ENCODE measurements around the gene FBXL14. TPM values are rescaled to one million over a fixed set of nuclear protein-coding genes. Genes with fewer than 3 reads are reported as not detected.
"Not testable (repeated sequence)": the region's sequence is repeated elsewhere in the genome, so short reads cannot be mapped to it uniquely, and the experiment has no call there.

The FBXL14 gene
- total RNA-seq, 1 donor from 2014 or later = 6.9 TPM

DNA sequence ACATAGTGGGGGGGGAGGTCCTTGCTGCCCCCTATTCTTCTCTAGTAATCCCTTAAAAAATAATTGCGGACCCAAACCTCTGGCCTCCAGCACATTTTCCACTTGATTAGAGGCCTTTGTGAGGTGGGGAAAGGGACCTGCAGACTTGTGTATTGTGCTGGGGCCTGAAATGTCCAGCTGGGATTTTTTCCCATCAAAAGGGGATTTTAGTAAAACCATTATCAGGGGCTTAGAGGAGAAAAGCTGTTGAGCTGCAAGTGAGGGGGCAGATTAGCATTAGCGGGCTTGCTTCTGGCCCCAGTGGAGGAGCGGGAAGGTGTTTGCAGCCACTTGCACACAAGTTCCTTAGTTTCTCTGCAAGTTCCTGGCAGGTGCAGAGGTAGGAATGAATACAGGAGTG lies 13.9 kb downstream of the FBXL14 start:
- no peak for DNase-seq (ENCODE audit: low spot score)
- intact Hi-C loops (cut with DNase I) = loop anchor here (10.0 kb wide), 1 partner anchor 1006 kb away; no protein-coding TSS in a partner anchor

DNA sequence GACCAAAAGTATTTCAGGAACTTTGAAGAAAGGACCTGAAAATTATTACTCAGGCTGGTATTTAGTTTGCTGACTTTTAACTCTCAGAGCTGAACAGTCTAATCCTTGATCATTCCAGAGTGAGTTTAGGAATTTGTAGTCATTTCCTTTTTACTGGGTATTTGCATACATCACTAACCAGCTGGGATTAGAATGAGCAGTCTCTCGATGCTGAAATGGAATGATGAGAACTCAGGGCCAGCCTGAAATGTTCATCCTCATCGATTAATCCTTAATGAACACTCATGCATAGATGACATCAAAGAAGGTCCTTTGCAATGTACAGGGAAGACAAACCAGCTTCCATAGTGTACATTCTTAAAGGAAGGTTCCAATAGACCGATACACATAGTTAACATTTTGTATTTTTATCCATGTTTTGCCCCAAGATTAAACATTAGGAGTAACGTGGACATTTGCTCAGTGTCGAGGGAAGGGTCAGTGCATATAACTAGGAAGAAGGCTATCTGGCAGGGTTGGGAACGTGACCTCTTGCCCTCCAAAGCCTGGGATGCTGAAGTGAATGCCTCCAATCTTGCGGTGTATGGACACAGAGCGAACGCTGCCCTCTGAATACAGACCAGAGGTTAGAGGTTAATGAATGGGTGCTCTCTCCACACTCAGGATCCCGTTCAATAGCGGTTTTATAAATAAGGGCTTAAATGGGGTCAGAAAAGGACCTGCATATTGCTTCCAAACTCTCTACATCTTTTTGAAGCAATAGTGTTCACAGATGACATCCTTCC lies 14.5 kb downstream of the FBXL14 start:
- DNase-seq (ENCODE audit: low spot score) = no peak
- intact Hi-C loops (cut with DNase I) = loop anchor here (10.0 kb wide), 2 partner anchors 305 to 1005 kb away; no protein-coding TSS in a partner anchor

DNA sequence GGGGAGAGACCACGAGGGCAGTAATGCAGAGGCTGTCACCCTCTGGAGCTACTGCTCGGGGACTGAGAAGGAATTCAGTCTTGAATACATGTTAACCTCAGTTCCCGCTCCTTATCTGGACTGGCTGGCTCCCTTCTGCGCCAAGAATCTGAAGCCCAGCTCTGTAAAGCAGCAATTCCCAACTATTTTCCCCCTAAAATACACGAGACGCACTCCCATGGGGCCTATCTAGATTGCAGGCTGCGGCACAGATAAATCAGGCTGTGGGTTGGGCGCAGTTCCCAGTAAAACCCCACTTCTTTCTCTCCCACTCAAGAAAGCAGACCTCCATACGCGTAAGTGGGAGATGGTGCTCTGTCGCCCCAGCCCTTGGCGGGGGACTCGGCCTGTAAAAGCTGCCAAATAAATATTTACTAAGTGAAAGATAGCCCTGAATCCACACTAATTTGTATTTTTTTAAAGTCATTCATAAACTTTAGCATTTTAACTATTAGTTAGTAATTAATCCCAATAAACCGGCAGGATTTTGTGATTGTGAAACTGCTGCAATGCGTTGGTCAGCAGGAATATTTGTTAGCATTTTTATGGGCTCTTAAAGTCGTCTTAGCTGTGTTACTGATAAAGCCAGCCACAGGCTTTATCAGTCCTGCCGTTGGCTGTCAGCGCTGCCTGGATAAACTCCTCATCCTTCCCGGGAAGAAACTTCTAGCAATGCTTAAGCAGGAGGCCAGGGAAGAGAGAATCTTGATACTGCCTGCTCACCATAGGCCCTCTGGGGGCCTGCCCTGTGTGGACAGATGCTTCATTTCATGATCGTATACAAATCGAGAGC lies 17.8 kb downstream of the FBXL14 start:
- DNase-seq (ENCODE audit: low spot score) = no peak

DNA sequence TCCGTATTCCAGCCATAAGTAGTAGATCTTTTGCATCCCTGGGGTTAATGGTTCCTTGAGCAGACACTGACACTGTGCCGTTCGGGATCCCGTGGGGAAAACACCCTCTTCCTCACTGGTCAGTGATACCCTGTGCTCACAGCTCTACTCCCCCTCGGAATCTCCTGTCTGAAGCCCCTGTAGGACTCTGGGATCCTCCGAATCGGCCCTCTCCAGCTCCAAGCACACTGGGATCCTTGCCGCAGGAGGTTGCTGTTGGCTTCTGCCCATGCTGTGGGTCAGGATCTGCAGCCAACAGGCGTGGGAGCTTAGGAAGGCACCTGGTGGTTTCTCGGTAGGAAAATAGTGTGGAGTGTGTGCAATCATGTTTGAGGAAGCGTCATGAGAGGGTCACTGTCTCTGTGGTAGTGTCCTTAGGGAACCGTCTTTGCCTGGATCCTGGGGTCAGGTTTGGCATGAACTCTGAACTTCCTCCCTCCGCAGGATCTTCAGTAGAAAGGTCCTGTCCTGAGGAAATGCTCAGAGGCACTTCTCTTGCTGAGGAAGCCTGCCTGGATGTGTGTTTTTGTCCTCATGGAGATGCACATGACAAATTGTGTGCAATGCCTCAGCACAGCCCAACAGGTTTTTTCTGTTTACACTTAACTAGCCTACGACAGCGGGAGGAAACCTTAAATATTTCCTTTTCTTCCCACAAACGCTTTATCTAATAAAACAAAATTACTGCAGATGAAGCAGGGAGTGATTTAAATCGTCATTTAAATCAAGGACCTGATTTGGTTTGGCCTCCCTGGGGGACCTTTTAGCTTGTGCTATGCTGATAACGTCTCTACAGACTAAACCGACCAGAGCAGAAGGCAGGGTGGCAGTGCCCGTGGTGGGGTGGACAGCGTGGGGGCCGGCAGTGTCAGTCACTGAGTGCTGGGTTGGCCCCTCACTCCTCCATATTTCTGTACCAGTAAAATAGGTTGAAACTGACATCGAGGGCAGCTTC lies 18.7 kb downstream of the FBXL14 start:
- intact Hi-C loops (cut with DNase I) = loop anchor here (10.0 kb wide), 1 partner anchor 301 kb away; no protein-coding TSS in a partner anchor

More for the DNA sequence above, 17.8 kb downstream of the FBXL14 start:
- intact Hi-C loops (cut with DNase I) = loop anchor here (10.0 kb wide), 1 partner anchor 302 kb away; no protein-coding TSS in a partner anchor

GRCh38 chr12:1574865-1575259 lies 19.5 kb downstream of the FBXL14 start:
- intact Hi-C loops (cut with DNase I) = loop anchor here (10.0 kb wide), 1 partner anchor 300 kb away; no protein-coding TSS in a partner anchor
- no peak for DNase-seq (ENCODE audit: low spot score)

More for the DNA sequence above, 18.7 kb downstream of the FBXL14 start:
- no peak for DNase-seq (ENCODE audit: low spot score)

DNA sequence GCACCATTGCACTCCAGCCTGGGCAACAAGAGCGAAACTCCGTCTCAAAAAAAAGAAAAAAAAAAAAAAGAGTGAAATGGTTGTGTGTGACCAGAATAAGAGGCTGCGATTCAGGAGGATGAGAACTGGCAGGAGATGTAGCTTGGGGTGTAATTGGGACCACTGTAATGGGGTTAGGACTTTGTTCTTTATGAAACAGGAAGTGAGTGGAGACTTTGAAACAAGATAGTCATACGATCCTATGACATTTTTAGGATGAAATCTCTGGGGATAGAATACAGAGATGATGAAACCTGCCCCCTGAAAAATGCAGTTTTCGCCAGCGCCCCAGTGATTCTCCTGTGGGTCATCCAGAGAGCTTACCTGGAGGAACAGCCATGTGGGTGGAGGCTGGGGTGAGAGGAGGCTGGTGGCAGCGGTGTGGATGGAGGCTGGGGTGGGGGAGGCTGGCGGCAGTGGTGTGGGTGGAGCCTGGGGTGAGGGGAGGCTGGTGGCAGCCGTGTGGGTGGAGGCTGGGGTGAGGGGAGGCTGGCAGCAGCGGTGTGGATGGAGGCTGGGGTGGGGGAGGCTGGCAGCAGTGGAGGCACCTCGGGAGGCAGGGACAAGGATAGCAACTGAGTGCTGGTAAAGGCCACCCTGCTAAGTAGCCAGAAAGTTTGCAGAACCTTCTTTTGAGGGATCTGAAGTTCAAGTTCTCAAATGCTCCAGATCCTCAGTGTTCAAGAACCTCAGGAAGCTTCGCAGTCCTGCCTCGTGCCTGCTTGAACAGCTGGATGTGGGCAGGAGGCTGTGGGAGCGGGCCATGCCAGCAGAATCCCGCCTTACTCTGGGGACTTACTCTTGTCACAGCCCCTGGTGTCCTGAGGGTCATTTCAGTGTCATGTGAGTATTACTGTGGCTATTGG lies 20.2 kb downstream of the FBXL14 start:
- intact Hi-C loops (cut with DNase I) = loop anchor here (10.0 kb wide), 1 partner anchor 299 kb away; no protein-coding TSS in a partner anchor
- DNase-seq (ENCODE audit: low spot score) = no peak

DNA sequence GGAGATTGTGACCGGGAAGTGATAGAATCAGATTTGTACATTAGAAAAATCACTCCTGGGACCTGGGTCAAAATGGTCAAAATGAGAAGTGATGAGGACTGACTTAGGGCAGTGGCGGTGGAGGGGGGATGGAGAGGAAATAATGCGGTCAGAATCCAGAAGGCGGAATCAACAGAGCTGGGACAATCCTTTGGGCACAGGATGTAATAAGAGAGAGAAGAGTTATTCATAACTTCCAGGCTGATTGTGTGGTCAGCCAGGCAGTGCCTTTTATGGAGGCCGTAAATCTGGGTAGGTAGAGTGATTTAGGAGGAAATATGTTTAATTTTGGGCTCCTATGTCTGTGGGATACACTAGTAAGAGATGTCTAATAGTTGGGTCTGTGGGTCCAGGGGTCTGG lies 21.6 kb downstream of the FBXL14 start:
- no peak for DNase-seq (ENCODE audit: low spot score)
- intact Hi-C loops (cut with DNase I) = loop anchor here (10.0 kb wide), 1 partner anchor 298 kb away; no protein-coding TSS in a partner anchor

GRCh38 chr12:1567852-1568251 lies 26.5 kb downstream of the FBXL14 start:
- no peak for DNase-seq (ENCODE audit: low spot score)
- intact Hi-C loops (cut with DNase I) = no loop called here

DNA sequence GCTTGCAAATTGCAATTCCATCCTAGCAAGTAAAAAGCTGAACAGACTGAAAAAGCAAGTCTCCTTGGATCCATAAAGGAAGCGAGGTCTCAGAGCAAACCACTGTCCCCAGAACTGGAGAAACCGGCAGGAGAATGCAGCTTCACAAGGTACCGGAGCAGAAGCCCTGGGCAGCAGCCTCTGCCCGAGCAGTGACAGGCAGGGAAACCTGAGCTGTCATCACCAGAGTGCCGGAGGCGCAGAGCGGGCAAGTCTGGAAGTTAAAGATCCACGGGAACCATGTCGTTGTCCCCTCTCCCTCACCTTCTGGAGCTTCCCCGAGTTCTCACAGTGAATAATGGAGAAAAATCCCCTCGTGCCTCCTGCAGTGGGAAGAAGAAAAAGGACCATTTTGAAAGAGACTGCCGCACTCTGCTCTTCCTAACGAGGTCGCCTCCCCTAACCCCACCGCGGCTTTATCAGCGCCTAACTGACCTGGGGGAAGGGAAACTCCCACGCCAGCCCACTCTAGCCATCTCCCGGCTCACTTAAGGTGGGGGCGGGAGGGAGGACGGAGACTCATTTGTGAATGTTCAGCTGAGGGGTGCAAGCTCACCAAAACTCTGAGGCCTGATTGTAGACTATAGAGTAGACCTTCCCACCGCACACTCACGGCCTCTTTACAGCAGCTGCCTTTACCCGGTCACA lies 27.8 kb downstream of the FBXL14 start:
- DNase-seq (ENCODE audit: low spot score) = no peak

GRCh38 chr12:1565172-1565571 lies 29.2 kb downstream of the FBXL14 start:
- intact Hi-C loops (cut with DNase I) = no loop called here
- DNase-seq (ENCODE audit: low spot score) = no peak

More for the DNA sequence above, 27.8 kb downstream of the FBXL14 start:
- intact Hi-C loops (cut with DNase I) = no loop called here

DNA sequence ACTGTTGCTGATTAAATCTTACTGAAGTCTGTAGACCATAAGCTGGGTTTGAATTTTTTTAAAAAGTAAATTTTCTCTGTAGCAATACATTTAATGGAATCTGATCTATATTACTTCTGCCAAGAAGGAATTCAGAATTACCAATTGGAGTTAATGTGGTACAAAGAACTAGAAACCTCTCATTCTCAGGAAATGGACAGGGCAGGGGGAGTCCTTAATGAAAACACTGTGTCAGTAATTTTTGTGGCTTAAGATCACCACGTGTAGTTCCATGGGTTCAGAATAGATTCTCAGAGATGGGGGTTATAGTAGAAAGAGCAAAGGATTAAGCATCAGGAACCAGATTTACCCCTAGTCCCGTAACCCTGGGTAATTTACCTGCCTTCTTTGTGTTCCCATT lies 30.3 kb downstream of the FBXL14 start:
- intact Hi-C loops (cut with DNase I) = no loop called here
- no peak for DNase-seq (ENCODE audit: low spot score)

DNA sequence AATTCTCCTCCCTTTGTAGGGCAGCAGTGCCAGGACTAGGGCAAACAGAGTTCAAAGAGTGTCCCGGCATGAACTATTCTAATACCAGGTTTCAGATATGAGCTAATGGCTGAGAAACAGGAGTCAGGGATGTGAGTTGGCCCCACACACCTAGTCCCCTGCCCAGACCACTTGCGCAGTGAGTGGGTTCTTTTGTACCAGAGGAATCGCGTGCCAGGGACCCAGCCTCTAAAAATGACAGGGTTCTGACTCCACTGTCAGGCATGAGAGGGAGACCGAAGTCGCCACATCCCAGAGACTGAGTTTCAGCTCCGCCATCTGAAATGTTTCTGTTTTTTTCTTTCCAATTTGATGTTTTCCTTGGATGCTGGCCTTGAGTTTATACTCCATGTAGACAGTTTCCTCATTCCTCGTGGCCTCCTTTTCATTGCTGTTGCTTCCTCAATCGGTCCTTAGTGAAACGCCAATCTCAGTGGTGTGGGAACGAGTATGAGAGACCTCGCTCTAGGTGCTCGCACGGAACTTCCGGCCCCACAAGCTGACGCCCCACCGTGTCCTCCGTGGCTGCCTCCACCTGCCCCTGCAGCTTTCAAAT lies 31.5 kb downstream of the FBXL14 start:
- intact Hi-C loops (cut with DNase I) = no loop called here
- DNase-seq (ENCODE audit: low spot score) = no peak

- intact Hi-C loops (cut with DNase I) = no loop called here
- no peak for DNase-seq (ENCODE audit: low spot score)
Observed at GRCh38 chr12:1560704-1561103, 33.7 kb downstream of the FBXL14 start.

GRCh38 chr12:1559676-1560091 lies 34.7 kb downstream of the FBXL14 start:
- intact Hi-C loops (cut with DNase I) = no loop called here
- no peak for DNase-seq (ENCODE audit: low spot score)

GRCh38 chr12:1558108-1558507 lies 36.3 kb downstream of the FBXL14 start:
- intact Hi-C loops (cut with DNase I); DNase-seq (ENCODE audit: low spot score): not testable (repeated sequence)

- no peak for DNase-seq (ENCODE audit: low spot score)
- intact Hi-C loops (cut with DNase I) = no loop called here
Observed at GRCh38 chr12:1553987-1554982, 40.1 kb downstream of the FBXL14 start.

All from cardiac septum (tissue), 1 donor.